ENCODE data around the gene MT1B. TPM values are rescaled to one million over a fixed set of nuclear protein-coding genes. Genes with fewer than 3 reads are reported as not detected.

The MT1B gene
- polyA plus RNA-seq, 1 of the 3 experiments (the other 2 are of a cell fraction) = not detected

- ChIA-PET CTCF (interaction anchor here (1.5 to 1.8 kb wide), 2 partner anchors 9 to 180 kb away, joined by 6 to 7 read pairs; no protein-coding TSS in a partner anchor), POLR2A (interaction anchor here (0.7 kb wide), 1 partner anchor 21 kb away, joined by 3 read pairs; no protein-coding TSS in a partner anchor)
- H4K20me1 ChIP-seq (ENCODE audit: insufficient read depth) = no peaks in the 10 kb centered on the region; the same call in 1 of the 2 replicates
- TF ChIP-seq GATA2 (CRISPR knock-in tag; IDR thresholded peaks at IDR 0.05) (peak; percentile 48; the same call in 1 of the 2 replicates), TEAD4 (IDR thresholded peaks at IDR 0.05; ENCODE audit: borderline replicate concordance, insufficient read depth) (0 out of 2 replicates have a peak, but pooled peaks have one; percentile 8), TAF1 (IDR thresholded peaks at IDR 0.05; ENCODE audit: borderline replicate concordance, low read depth, low read length) (no peak)
- H3K27me3 ChIP-seq (ENCODE audit: insufficient read depth) = no peaks in the 10 kb centered on the region
- peak overlapping the region; percentile 72 to 94 for H3K4me3 ChIP-seq (ENCODE audit: low read depth in 2 of 2, low read length in 1 of 2)
- peak; percentile 43 for DNase-seq
- peaks cover 66% of the 10 kb centered on the region for H3F3A ChIP-seq (replicated peaks; ENCODE audit: insufficient read depth)
- H3K27ac ChIP-seq (ENCODE audit: low read depth in 2 of 2, low read length in 1 of 2) = peak overlapping the region; percentile 77 to 96
- no peaks in the 10 kb centered on the region for H3K36me3 ChIP-seq (replicated peaks in 1 of 2; ENCODE audit: control insufficient read depth in 1 of 2, insufficient read depth in 2 of 2, low read length in 1 of 2)
- H3K9me3 ChIP-seq = no peaks in the 10 kb centered on the region
- no peaks in the 10 kb centered on the region for H3K9me2 ChIP-seq
- H3K79me2 ChIP-seq (ENCODE audit: insufficient read depth) = peaks cover 30% of the 10 kb centered on the region
- H3K4me1 ChIP-seq (ENCODE audit: control insufficient read depth in 1 of 2, insufficient read depth in 2 of 2, low read depth in 1 of 2, low read length in 1 of 2) = peaks cover 39 to 46% of the 10 kb centered on the region in 2 experiments; a peak in 3 of 4 replicates
- H3K9ac ChIP-seq = peak overlapping the region; percentile 90
- H2AFZ ChIP-seq (ENCODE audit: low read depth) = no peak overlapping the region
- under 1% methylated on average over 21 of the region's 21 CpGs for WGBS (ENCODE audit: low lambda C conversion rate)
- H3K4me2 ChIP-seq = peak overlapping the region; percentile 88
Measured at GRCh38 chr16:56608876-56609462, 42.7 kb upstream of the MT1B start.

- TF ChIP-seq ELF1 (IDR thresholded peaks at IDR 0.05) (no peak), MAX (IDR thresholded peaks at IDR 0.05; ENCODE audit: low read depth) (no peak), TEAD4 (IDR thresholded peaks at IDR 0.05; ENCODE audit: borderline replicate concordance, insufficient read depth) (0 out of 2 replicates have a peak, but pooled peaks have one; percentile 1), TAF1 (IDR thresholded peaks at IDR 0.05; ENCODE audit: borderline replicate concordance, low read depth, low read length) (no peak), CTCF (IDR thresholded peaks at IDR 0.05) (peak; percentile 33)
- Histone ChIP-seq H3K9me2 (no peaks in the 10 kb centered on the region), H3K4me1 (ENCODE audit: control insufficient read depth in 1 of 2, insufficient read depth in 2 of 2, low read depth in 1 of 2, low read length in 1 of 2) (peaks cover 44 to 46% of the 10 kb centered on the region in 2 experiments; a peak in 3 of 4 replicates), H3K27me3 (ENCODE audit: insufficient read depth) (no peaks in the 10 kb centered on the region), H4K20me1 (ENCODE audit: insufficient read depth) (no peaks in the 10 kb centered on the region; the same call in 1 of the 2 replicates), H3K36me3 (replicated peaks in 1 of 2; ENCODE audit: control insufficient read depth in 1 of 2, insufficient read depth in 2 of 2, low read length in 1 of 2) (no peaks in the 10 kb centered on the region), H3K79me2 (ENCODE audit: insufficient read depth) (peaks cover 30% of the 10 kb centered on the region), H3K4me2 (peak overlapping the region; percentile 88), H3F3A (replicated peaks; ENCODE audit: insufficient read depth) (peaks cover 71% of the 10 kb centered on the region), H3K9me3 (no peaks in the 10 kb centered on the region), H2AFZ (ENCODE audit: low read depth) (peak overlapping the region; percentile 12; the same call in 1 of the 2 replicates), H3K4me3 (ENCODE audit: low read depth in 2 of 2, low read length in 1 of 2) (peak overlapping the region; percentile 72 to 94), H3K9ac (peak overlapping the region; percentile 90), H3K27ac (ENCODE audit: low read depth in 2 of 2, low read length in 1 of 2) (peak overlapping the region; percentile 77 to 96)
- ChIA-PET POLR2A (interaction anchor here (0.7 kb wide), 1 partner anchor 21 kb away, joined by 3 read pairs; no protein-coding TSS in a partner anchor), CTCF (interaction anchor here (1.5 to 1.8 kb wide), 3 partner anchors 9 to 180 kb away, joined by 6 to 8 read pairs (median 7); no protein-coding TSS in a partner anchor)
- DNase-seq = peak; percentile 69
- 6% methylated on average over 6 of the region's 6 CpGs for WGBS (ENCODE audit: low lambda C conversion rate)
Measured at GRCh38 chr16:56609463-56609921, 42.2 kb upstream of the MT1B start.
